HEK293 (cell line): ENCODE results near the gene CTIF.

ENCODE experiments used
- CTCF ChIA-PET: fragments of 350-600 bp; formaldehyde crosslinking; extraction: SDS; loops from one replicate; lab custom pipeline; 2021; ENCODE audit warnings: antibody characterized with exemption; lab: Yijun Ruan, JAX
- POLR2A ChIA-PET: fragments of 300-600 bp; formaldehyde crosslinking; extraction: SDS; loops from one replicate; lab custom pipeline; 2020; ENCODE audit warnings: antibody characterized with exemption, inconsistent platforms; lab: Yijun Ruan, JAX
- H3K27ac ChIP-seq: fragments of 200-500 bp; sonication (Bioruptor generic); 2 replicates; pipeline ENCODE4 v1.5.1; 2014; ENCODE audit warnings: low read depth, low read length, control low read depth, inconsistent platforms; ENCODE audit errors: extremely low read depth
- H3K36me3 ChIP-seq, 2 experiments: fragments of 200-500 bp in 1 of 2; sonication (Bioruptor generic) in 1 of 2; 1 replicate in 1 of 2; 2 replicates in 1 of 2; pipeline ENCODE4 v1.5.1; 2014 to 2017; ENCODE audit warnings: inconsistent platforms in 2 of 2, low read length in 2 of 2; ENCODE audit not compliant: control insufficient read depth in 2 of 2, insufficient read depth in 1 of 2
- H3K4me1 ChIP-seq: fragments of 200-500 bp; sonication (Bioruptor generic); 2 replicates; pipeline ENCODE4 v1.5.1; 2014; ENCODE audit warnings: mild to moderate bottlenecking, low read length, inconsistent platforms; ENCODE audit not compliant: control insufficient read depth, insufficient read depth
- H3K4me3 ChIP-seq: 2 replicates; pipeline ENCODE4 v1.5.1; 2011; ENCODE audit warnings: low read depth, mild to moderate bottlenecking, control low read depth, low read length, moderate library complexity
- H3K9me3 ChIP-seq: fragments of 200-500 bp; sonication (Bioruptor generic); 2 replicates; pipeline ENCODE4 v1.5.1; 2014; ENCODE audit warnings: low read depth, low read length, inconsistent platforms; ENCODE audit not compliant: control insufficient read depth, insufficient read depth
- GLIS1 ChIP-seq: fragments of 450-650 bp; formaldehyde crosslinking; IDR thresholded peaks from 2 replicates; pipeline ENCODE4 v1.5.1; 2016; ENCODE audit warnings: missing biosample characterization, missing genetic modification characterization
- IKZF3 ChIP-seq: fragments of 450-650 bp; IDR thresholded peaks from 2 replicates; pipeline ENCODE4 v1.5.0; 2018; ENCODE audit warnings: missing biosample characterization, mild to moderate bottlenecking, missing genetic modification characterization, moderate library complexity
- PRDM1 ChIP-seq: fragments of 450-650 bp; formaldehyde crosslinking; IDR thresholded peaks from 2 replicates; pipeline ENCODE4; 2016; ENCODE audit warnings: missing biosample characterization, missing genetic modification characterization
- ZNF248 ChIP-seq: fragments of 450-650 bp; formaldehyde crosslinking; IDR thresholded peaks from 2 replicates; pipeline ENCODE4 v1.5.1; 2017; ENCODE audit warnings: missing biosample characterization, missing genetic modification characterization
- ZNF266 ChIP-seq: fragments of 450-650 bp; formaldehyde crosslinking; IDR thresholded peaks from 2 replicates; pipeline ENCODE4 v1.5.1; 2016; ENCODE audit warnings: missing biosample characterization, missing genetic modification characterization, low read depth
- ZNF341 ChIP-seq: fragments of 450-650 bp; formaldehyde crosslinking; IDR thresholded peaks from 2 replicates; pipeline ENCODE4; 2016; ENCODE audit warnings: low read depth, missing biosample characterization, missing genetic modification characterization
- ZNF366 ChIP-seq: fragments of 450-650 bp; formaldehyde crosslinking; conservative IDR thresholded peaks from 2 replicates; pipeline ENCODE4 v1.5.1; 2016; ENCODE audit warnings: missing biosample characterization, missing genetic modification characterization
- ZNF391 ChIP-seq: fragments of 450-650 bp; formaldehyde crosslinking; IDR thresholded peaks from 2 replicates; pipeline ENCODE4 v1.5.1; 2016; ENCODE audit warnings: low read depth, missing biosample characterization, missing genetic modification characterization, borderline replicate concordance
- ZNF48 ChIP-seq: fragments of 450-650 bp; formaldehyde crosslinking; IDR thresholded peaks from 2 replicates; pipeline ENCODE4 v1.5.1; 2016; ENCODE audit warnings: missing biosample characterization, missing genetic modification characterization
- ZNF664 ChIP-seq: fragments of 450-650 bp; formaldehyde crosslinking; IDR thresholded peaks from 2 replicates; pipeline ENCODE4 v1.5.1; 2016; ENCODE audit warnings: missing biosample characterization, missing genetic modification characterization
- TF ChIP-seq, protein P1 (sequence below): fragments of 450-650 bp; formaldehyde crosslinking; IDR thresholded peaks from 2 replicates; pipeline ENCODE4 v1.5.1; 2016; ENCODE audit warnings: missing biosample characterization, missing genetic modification characterization
- TF ChIP-seq, protein P2 (sequence below): fragments of 450-650 bp; formaldehyde crosslinking; IDR thresholded peaks from 2 replicates; pipeline ENCODE4; 2016; ENCODE audit warnings: missing biosample characterization, missing genetic modification characterization
- TF ChIP-seq, protein P3 (sequence below): fragments of 450-650 bp; formaldehyde crosslinking; IDR thresholded peaks from 2 replicates; pipeline ENCODE4 v1.5.1; 2016; ENCODE audit warnings: missing biosample characterization, missing genetic modification characterization, low read depth

Gene CTIF

DNA sequence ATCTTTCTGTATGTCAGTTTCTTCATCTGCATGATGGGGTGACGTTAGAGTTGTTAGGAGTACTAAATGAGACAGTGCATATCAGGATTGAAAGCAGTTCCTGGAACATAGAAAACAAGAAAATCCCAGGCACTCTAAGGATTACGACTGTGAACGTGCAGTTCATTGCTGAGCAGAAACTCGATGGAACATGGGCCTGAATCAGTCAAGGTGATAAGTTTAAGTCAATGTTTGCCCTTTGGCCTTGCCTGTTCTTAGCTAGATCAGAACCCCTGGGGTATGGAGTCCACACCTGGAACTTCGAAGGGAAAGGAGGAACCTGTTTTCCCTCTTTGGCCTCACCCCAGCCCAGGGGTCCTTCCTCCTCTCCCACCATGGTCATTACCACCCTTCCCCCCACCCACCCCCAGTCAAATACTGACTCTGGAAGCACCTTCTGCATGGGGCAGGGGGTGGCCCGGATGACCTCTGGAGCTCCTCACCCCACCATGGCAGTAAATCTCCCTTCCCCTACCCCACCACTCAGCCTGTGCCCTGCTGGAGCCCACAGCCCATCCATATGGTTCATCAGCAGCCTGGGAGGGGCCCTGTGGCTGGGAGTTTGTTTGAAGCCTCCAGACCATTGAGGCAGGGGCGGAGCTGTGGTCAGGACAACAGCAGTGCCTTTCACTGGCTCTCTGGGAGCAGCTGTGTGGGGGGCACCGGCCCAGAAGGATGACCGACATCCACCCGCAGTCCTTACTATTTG is 247.8 kb downstream of the CTIF start (continued):
- no peak for TF ChIP-seq ZNF266 (tag by site-specific recombination)

DNA sequence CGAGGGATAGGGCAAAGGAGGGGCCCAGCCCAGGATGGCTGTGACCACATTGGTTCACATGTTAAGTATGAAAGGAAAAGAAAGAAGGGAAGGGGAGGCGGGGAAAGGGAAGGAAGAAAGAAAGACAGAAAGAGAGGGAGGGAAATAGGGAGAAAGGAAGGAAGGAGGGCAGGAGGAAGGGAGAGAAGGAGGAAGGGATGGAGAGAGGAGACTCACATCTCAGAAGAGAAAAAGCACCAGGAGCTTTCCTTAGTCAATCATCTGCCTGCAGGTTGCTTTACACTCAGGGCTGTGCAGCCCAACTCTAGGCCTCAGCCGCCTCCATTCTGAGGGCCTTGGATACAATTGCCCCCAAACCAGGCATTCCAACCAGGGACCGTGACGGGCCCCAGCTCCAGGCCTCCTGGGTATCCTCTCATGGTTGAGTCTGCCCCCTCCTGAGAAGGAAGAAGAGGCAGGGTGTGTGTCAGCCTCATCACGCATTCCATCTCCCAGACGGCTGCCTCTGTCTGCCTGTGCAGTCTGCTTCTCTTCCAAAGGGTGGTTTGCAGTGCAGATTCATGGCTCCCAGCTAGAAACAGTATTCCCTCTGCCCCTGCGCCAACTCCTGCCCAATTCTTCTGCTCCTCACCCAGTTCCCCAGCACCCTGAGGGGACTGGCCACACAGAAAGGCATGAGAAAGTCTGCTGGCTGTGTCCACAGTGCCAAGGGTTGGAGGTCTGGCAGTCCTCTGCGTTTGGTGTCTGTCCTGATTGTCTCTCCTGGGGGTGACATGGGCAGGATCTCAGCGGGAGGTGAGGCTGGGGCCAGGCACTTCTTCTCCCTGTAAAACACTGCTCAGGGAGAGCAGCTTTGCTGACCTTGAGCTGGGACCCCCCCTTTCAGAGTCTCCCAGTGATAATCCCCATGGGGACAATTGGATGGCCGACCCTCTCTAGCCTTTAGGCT is 248.6 kb downstream of the CTIF start:
- no peak overlapping the region for H3K27ac ChIP-seq
- TF ChIP-seq ZNF48 (tag by site-specific recombination) (no peak), PRDM1 (tag by site-specific recombination) (peak; percentile 67; the same call in 1 of the 2 replicates), ZNF366 (tag by site-specific recombination) (peak; percentile 50; the same call in 1 of the 2 replicates), ZNF391 (tag by site-specific recombination) (no peak), GLIS1 (tag by site-specific recombination) (peak; percentile 83)

DNA sequence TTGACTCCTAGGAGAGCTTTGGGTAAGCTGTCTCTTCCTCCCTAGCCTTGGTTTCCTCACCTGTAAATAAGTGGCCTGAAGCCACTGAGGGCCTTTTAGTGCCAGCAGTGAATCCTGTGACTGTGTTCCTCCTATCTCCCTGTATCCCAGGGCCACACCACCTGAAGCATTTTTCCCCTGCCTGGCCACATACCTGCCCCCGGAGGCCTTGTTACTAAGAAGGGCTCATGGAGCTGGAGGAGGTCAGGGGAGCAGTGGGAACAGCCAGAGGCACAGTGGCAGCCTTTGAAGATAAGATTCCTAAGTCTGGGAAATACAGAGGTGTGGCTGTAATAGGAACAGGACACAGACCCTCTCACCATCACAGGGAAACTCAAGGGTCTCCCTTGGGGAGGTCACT is 249.5 kb downstream of the CTIF start:
- Histone ChIP-seq H3K4me1 (0 out of 2 replicates have a peak, but pooled peaks cover 3% of the 10 kb centered on the region), H3K36me3 (peaks cover 0 to 7% of the 10 kb centered on the region in 2 experiments; a peak in 1 of 3 replicates), H3K9me3 (no peaks in the 10 kb centered on the region), H3K4me3 (no peak overlapping the region), H3K27ac (no peak overlapping the region)
- ChIA-PET POLR2A (no interaction called here), CTCF (interaction anchor here (4.5 kb wide), 1 partner anchor 12 kb away, joined by 28 read pairs; no protein-coding TSS in a partner anchor)
- TF ChIP-seq ZNF341, result peak; percentile 59
- TF ChIP-seq, protein P1, sequence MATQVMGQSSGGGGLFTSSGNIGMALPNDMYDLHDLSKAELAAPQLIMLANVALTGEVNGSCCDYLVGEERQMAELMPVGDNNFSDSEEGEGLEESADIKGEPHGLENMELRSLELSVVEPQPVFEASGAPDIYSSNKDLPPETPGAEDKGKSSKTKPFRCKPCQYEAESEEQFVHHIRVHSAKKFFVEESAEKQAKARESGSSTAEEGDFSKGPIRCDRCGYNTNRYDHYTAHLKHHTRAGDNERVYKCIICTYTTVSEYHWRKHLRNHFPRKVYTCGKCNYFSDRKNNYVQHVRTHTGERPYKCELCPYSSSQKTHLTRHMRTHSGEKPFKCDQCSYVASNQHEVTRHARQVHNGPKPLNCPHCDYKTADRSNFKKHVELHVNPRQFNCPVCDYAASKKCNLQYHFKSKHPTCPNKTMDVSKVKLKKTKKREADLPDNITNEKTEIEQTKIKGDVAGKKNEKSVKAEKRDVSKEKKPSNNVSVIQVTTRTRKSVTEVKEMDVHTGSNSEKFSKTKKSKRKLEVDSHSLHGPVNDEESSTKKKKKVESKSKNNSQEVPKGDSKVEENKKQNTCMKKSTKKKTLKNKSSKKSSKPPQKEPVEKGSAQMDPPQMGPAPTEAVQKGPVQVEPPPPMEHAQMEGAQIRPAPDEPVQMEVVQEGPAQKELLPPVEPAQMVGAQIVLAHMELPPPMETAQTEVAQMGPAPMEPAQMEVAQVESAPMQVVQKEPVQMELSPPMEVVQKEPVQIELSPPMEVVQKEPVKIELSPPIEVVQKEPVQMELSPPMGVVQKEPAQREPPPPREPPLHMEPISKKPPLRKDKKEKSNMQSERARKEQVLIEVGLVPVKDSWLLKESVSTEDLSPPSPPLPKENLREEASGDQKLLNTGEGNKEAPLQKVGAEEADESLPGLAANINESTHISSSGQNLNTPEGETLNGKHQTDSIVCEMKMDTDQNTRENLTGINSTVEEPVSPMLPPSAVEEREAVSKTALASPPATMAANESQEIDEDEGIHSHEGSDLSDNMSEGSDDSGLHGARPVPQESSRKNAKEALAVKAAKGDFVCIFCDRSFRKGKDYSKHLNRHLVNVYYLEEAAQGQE, result no peak

More for the DNA sequence above, 248.6 kb downstream of the CTIF start:
- Histone ChIP-seq H3K36me3 (peaks cover 0 to 7% of the 10 kb centered on the region in 2 experiments; a peak in 1 of 3 replicates), H3K4me1 (no peaks in the 10 kb centered on the region), H3K4me3 (no peak overlapping the region), H3K9me3 (no peaks in the 10 kb centered on the region)
- ChIA-PET POLR2A (no interaction called here), CTCF (interaction anchor here (0.6 to 4.5 kb wide), 7 partner anchors 11 to 266 kb away, joined by 3 to 28 read pairs (median 3); no protein-coding TSS in a partner anchor)

DNA sequence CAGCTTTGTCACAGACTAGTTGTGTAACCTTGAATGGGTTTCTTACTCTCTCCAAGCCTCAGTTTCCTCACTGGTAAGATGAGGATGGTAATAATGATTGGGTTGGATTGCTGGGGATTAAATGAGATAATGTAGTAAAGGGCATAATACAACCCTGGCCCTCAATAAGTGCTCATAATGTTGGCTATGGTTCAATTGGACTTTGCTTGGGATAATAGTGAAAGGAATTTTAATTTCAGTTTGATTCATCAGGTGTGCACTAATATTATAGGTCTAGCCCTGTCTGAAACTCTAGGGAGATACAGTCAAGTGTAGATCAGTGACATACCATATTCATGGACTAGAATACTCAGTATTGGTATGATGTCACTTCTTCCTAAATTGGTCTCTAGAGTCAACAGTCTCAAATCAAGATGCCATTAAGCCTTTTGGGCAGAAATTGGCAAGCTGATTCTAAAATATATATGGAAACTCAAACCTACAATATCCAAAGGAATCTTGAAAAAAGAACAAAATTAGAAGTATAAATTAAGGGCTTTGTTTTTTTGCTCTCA is 250.5 kb downstream of the CTIF start:
- peaks cover 0 to 7% of the 10 kb centered on the region in 2 experiments; a peak in 1 of 3 replicates for H3K36me3 ChIP-seq
- POLR2A ChIA-PET, result no interaction called here
- no peaks in the 10 kb centered on the region for H3K9me3 ChIP-seq
- TF ChIP-seq, protein P2, sequence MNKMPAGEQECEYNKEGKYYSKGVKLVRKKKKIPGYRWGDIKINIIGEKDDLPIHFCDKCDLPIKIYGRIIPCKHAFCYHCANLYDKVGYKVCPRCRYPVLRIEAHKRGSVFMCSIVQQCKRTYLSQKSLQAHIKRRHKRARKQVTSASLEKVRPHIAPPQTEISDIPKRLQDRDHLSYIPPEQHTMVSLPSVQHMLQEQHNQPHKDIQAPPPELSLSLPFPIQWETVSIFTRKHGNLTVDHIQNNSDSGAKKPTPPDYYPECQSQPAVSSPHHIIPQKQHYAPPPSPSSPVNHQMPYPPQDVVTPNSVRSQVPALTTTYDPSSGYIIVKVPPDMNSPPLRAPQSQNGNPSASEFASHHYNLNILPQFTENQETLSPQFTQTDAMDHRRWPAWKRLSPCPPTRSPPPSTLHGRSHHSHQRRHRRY (tag by site-specific recombination), result no peak
- TF ChIP-seq, protein P3, sequence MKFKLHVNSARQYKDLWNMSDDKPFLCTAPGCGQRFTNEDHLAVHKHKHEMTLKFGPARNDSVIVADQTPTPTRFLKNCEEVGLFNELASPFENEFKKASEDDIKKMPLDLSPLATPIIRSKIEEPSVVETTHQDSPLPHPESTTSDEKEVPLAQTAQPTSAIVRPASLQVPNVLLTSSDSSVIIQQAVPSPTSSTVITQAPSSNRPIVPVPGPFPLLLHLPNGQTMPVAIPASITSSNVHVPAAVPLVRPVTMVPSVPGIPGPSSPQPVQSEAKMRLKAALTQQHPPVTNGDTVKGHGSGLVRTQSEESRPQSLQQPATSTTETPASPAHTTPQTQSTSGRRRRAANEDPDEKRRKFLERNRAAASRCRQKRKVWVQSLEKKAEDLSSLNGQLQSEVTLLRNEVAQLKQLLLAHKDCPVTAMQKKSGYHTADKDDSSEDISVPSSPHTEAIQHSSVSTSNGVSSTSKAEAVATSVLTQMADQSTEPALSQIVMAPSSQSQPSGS, result peak; percentile 63
- TF ChIP-seq IKZF3 (tag by site-specific recombination) (no peak), ZNF664 (tag by site-specific recombination) (peak; percentile 83), ZNF248 (tag by site-specific recombination) (0 out of 2 replicates have a peak, but pooled peaks have one; percentile 37)
- CTCF ChIA-PET, result interaction anchor here (4.5 kb wide), 1 partner anchor 12 kb away, joined by 28 read pairs; no protein-coding TSS in a partner anchor
- H3K4me1 ChIP-seq, result 0 out of 2 replicates have a peak, but pooled peaks cover 3% of the 10 kb centered on the region
- no peak overlapping the region for H3K27ac ChIP-seq
- no peak overlapping the region for H3K4me3 ChIP-seq
